Naive thymus-derived CD4-positive, alpha-beta T cell (primary cell): ENCODE results near the gene LRFN3. TPM values are rescaled to one million over a fixed set of nuclear protein-coding genes. Genes with fewer than 3 reads are reported as not detected.

ENCODE experiments used
- ATAC-seq: fragments of 150-1000 bp; cut with Tn5 transposase; 2 replicates; pipeline ENCODE4 v1.10.0; 2021; ENCODE audit warnings: mild to moderate bottlenecking, moderate library complexity
- CTCF ChIA-PET: fragments of 350-600 bp; sonication (Branson Sonifier 250); formaldehyde crosslinking; loops from one replicate; lab custom pipeline; 2021; ENCODE audit warnings: antibody characterized with exemption; lab: Charles Lee
- POLR2A ChIA-PET: fragments of 350-600 bp; sonication (Branson Sonifier 250); formaldehyde crosslinking; loops from one replicate; lab custom pipeline; 2021; ENCODE audit warnings: antibody characterized with exemption, inconsistent platforms; lab: Charles Lee
- DNase-seq, 9 donors: peaks; one replicate each; pipeline versions ENCODE4 v3.0.0 to v3.0.0-alpha.2; 2020 to 2022; ENCODE audit warnings: mixed read lengths in 1 of 9
- H3K27ac ChIP-seq: one replicate; pipeline ENCODE4 v1.7.0; 2013; ENCODE audit warnings: mild to moderate bottlenecking, low read depth, low read length, moderate library complexity
- H3K27me3 ChIP-seq, 2 donors: one replicate each; pipeline ENCODE4 v1.7.0; 2013; ENCODE audit warnings: low read length in 2 of 2, mild to moderate bottlenecking in 2 of 2, moderate library complexity in 2 of 2; ENCODE audit not compliant: control insufficient read depth in 2 of 2, insufficient read depth in 2 of 2
- H3K36me3 ChIP-seq, 3 experiments: 1 replicate in 2 of 3; 2 replicates in 1 of 3; pipeline ENCODE4 v1.7.0; 2013; ENCODE audit warnings: low read length in 3 of 3, mild to moderate bottlenecking in 3 of 3, moderate library complexity in 1 of 3; ENCODE audit not compliant: insufficient read depth in 3 of 3, control insufficient read depth in 2 of 3
- H3K4me1 ChIP-seq, 2 donors: one replicate each; pipeline ENCODE4 v1.7.0; 2013; ENCODE audit warnings: low read length in 2 of 2, mild to moderate bottlenecking in 2 of 2, moderate library complexity in 1 of 2; ENCODE audit not compliant: control insufficient read depth in 2 of 2, insufficient read depth in 2 of 2
- H3K4me3 ChIP-seq: 2 replicates; pipeline ENCODE4 v1.7.0; 2013; ENCODE audit warnings: mild to moderate bottlenecking, low read length
- H3K9me3 ChIP-seq, 3 experiments: 1 replicate in 2 of 3; 2 replicates in 1 of 3; pipeline ENCODE4 v1.7.0; 2013; ENCODE audit warnings: low read length in 3 of 3; ENCODE audit not compliant: control insufficient read depth in 2 of 3
- H3K27ac Mint-ChIP-seq, 9 donors: one replicate each; pipeline ENCODE4 v1.8.0; 2020 to 2022; ENCODE audit warnings: mixed read lengths in 9 of 9, mild to moderate bottlenecking in 8 of 9, moderate library complexity in 5 of 9, inconsistent platforms in 2 of 9
- H3K27me3 Mint-ChIP-seq, 5 donors: one replicate each; pipeline ENCODE4 v1.8.0; 2021 to 2022; ENCODE audit warnings: mixed read lengths in 5 of 5, mild to moderate bottlenecking in 1 of 5
- H3K36me3 Mint-ChIP-seq, 5 donors: one replicate each; pipeline ENCODE4 v1.8.0; 2020 to 2022; ENCODE audit warnings: mixed read lengths in 5 of 5, mild to moderate bottlenecking in 3 of 5, inconsistent platforms in 1 of 5
- H3K4me1 Mint-ChIP-seq, 7 donors: one replicate each; pipeline ENCODE4 v1.8.0; 2020 to 2022; ENCODE audit warnings: mixed read lengths in 7 of 7, mild to moderate bottlenecking in 3 of 7, inconsistent platforms in 1 of 7
- H3K4me3 Mint-ChIP-seq, 10 donors: one replicate each; pipeline ENCODE4 v1.8.0; 2020 to 2022; ENCODE audit warnings: mild to moderate bottlenecking in 10 of 10, mixed read lengths in 10 of 10, moderate library complexity in 6 of 10, inconsistent platforms in 2 of 10
- H3K9me3 Mint-ChIP-seq, 11 donors: one replicate each; pipeline ENCODE4 v1.8.0; 2020 to 2022; ENCODE audit warnings: mixed read lengths in 11 of 11, mild to moderate bottlenecking in 4 of 11, inconsistent platforms in 1 of 11, moderate library complexity in 1 of 11
- intact Hi-C, 2 donors: fragments of 100-400 bp; cut with micrococcal nuclease; formaldehyde crosslinking; loops; one replicate each; pipeline ENCODE4 v1.15.1; 2023
- polyA plus RNA-seq, 2 donors: library from polyadenylated mRNA; unstranded; fragments of 300-500 nt; fragmentation: Illumina TruSeq; gene quantifications; one replicate each; pipeline ENCODE4 v1.2.3, GENCODE V29; 2021
- total RNA-seq, 6 experiments: library from RNA in 5 of 6; stranded (reverse) in 5 of 6; gene quantifications; 1 replicate in 5 of 6; 2 replicates in 1 of 6; pipeline ENCODE4 v1.2.3 and lab custom pipeline; 2021 to 2026

Gene LRFN3
- total and polyA plus RNA-seq, 7 experiments from 2014 or later = 1.2 to 14.9 (median 8.8) TPM

DNA sequence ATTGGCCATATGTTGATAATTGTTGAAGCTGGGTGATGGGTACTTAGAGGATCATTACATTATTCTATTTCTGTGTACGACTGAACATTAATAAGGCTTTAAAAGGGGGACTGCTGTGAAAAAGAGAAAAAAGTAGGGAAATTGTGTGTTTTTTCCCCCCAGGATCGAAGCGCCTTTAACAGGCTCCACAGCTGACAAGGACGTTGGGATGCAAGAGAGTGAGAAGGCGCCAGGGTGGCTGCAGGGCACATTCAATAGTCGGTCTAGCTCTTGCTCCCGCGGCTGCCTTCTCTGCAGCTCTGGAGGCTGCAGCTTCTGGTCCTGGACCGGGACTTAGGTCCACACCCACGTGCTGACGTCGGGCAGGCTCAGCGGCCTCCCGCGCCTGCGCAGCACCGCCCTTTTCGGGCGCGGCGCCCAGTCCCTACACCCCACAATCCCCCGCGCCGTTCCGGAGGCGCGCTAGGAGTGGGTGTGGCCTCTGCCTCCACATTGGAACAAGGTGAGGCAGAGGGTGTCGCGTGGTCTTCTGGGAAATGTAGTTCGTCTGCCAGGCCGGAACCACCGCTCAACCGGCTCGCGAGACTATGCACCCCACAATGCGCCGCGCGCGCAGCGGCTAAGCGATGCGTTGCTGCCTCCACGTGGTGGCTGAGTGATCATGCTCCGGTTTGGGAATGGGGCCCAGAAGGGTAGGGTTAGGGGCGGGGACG is 4.9 kb upstream of the LRFN3 start:
- intact Hi-C loops = loop anchor here (1.0 to 2.0 kb wide), 17 partner anchors 28 to 386 kb away; partner anchors contain the start of genes ARHGAP33 (in 2 of the 2), LIN37 (in 2 of the 2), PSENEN (in 2 of the 2) and THAP8 (in 2 of the 2)
- H3K36me3 Mint-ChIP-seq = peaks cover 0 to 10% (median 4%) of the 10 kb centered on the region in 5 donors
- ATAC-seq = peak; percentile 98

GRCh38 chr19:35931874-35932202 is 4.3 kb upstream of the LRFN3 start:
- Mint-ChIP-seq H3K27ac (peak overlapping the region in 8 of 9 donors; percentile 41 to 98 (median 88)), H3K4me3 (peak overlapping the region in 7 of 10 donors; percentile 26 to 89 (median 78)), H3K27me3 (no peaks in the 10 kb centered on the region), H3K4me1 (peaks cover 29 to 58% (median 44%) of the 10 kb centered on the region in 7 donors), H3K9me3 (peaks cover 0 to 2% (median 0%) of the 10 kb centered on the region in 11 donors), H3K36me3 (peaks cover 0 to 7% (median under 1%) of the 10 kb centered on the region in 5 donors)
- ChIA-PET POLR2A (interaction anchor here (0.8 to 4.4 kb wide), 15 partner anchors 20 to 227 kb away, joined by 3 to 49 read pairs (median 6); partner anchors contain the start of genes NFKBID, PSENEN and U2AF1L4), CTCF (interaction anchor here (0.9 to 2.9 kb wide), 8 partner anchors 28 to 239 kb away, joined by 3 to 52 read pairs (median 4); partner anchors contain the start of gene NFKBID)
- DNase-seq (no peak), ATAC-seq (no peak)
- Histone ChIP-seq H3K4me3 (no peak overlapping the region), H3K36me3 (no peaks in the 10 kb centered on the region), H3K4me1 (peaks cover 36 to 47% of the 10 kb centered on the region in 2 donors), H3K27me3 (no peaks in the 10 kb centered on the region), H3K9me3 (no peaks in the 10 kb centered on the region), H3K27ac (peak overlapping the region; percentile 44)
- intact Hi-C loops = loop anchor here (1.0 to 2.0 kb wide), 17 partner anchors 29 to 387 kb away; partner anchors contain the start of genes ARHGAP33 (in 2 of the 2), LIN37 (in 2 of the 2), PSENEN (in 2 of the 2) and THAP8 (in 2 of the 2)

More for the DNA sequence above, 4.9 kb upstream of the LRFN3 start:
- DNase-seq = peak; percentile 96 to 100 (median 100)
- Mint-ChIP-seq H3K9me3 (peaks cover 0 to 4% (median 2%) of the 10 kb centered on the region in 11 donors), H3K27me3 (no peaks in the 10 kb centered on the region), H3K4me1 (peaks cover 33 to 63% (median 49%) of the 10 kb centered on the region in 7 donors), H3K4me3 (peak overlapping the region; percentile 61 to 94 (median 83)), H3K27ac (peak overlapping the region; percentile 51 to 98 (median 90))
- ChIA-PET CTCF (interaction anchor here (0.6 to 2.9 kb wide), 13 partner anchors 12 to 238 kb away, joined by 3 to 52 read pairs (median 3); partner anchors contain the start of gene NFKBID), POLR2A (interaction anchor here (0.7 to 4.4 kb wide), 16 partner anchors 18 to 226 kb away, joined by 3 to 49 read pairs (median 5); partner anchors contain the start of genes KIRREL2, NFKBID, PSENEN and U2AF1L4)
- Histone ChIP-seq H3K36me3 (no peaks in the 10 kb centered on the region), H3K27me3 (no peaks in the 10 kb centered on the region), H3K27ac (peak overlapping the region; percentile 73), H3K4me1 (peaks cover 32 to 44% of the 10 kb centered on the region in 2 donors), H3K4me3 (peak overlapping the region; percentile 59), H3K9me3 (no peaks in the 10 kb centered on the region)

GRCh38 chr19:35932291-35932936 is 3.8 kb upstream of the LRFN3 start:
- Histone ChIP-seq H3K4me3 (no peak overlapping the region), H3K36me3 (no peaks in the 10 kb centered on the region), H3K27me3 (no peaks in the 10 kb centered on the region), H3K4me1 (peaks cover 41 to 52% of the 10 kb centered on the region in 2 donors), H3K27ac (peak overlapping the region; percentile 44), H3K9me3 (no peaks in the 10 kb centered on the region)
- no peaks in the 10 kb centered on the region for H3K27me3 Mint-ChIP-seq
- H3K4me3 Mint-ChIP-seq = no peak overlapping the region
- POLR2A ChIA-PET = interaction anchor here (0.8 to 4.4 kb wide), 10 partner anchors 19 to 218 kb away, joined by 3 to 49 read pairs (median 8); partner anchors contain the start of gene NFKBID
- intact Hi-C loops = no loop called here
- DNase-seq = no peak
- CTCF ChIA-PET = interaction anchor here (0.9 to 2.9 kb wide), 5 partner anchors 32 to 239 kb away, joined by 3 to 52 read pairs (median 3); partner anchors contain the start of gene NFKBID
- peaks cover 26 to 57% (median 44%) of the 10 kb centered on the region in 7 donors for H3K4me1 Mint-ChIP-seq
- no peak for ATAC-seq
- peak overlapping the region in 3 of 9 donors; percentile 88 to 98 (median 90) for H3K27ac Mint-ChIP-seq
- H3K36me3 Mint-ChIP-seq = peaks cover 0 to 5% (median 0%) of the 10 kb centered on the region in 5 donors
- H3K9me3 Mint-ChIP-seq = peaks cover 0 to under 1% (median 0%) of the 10 kb centered on the region in 11 donors

GRCh38 chr19:35936738-35937268 is 629 bp downstream of the LRFN3 start:
- Mint-ChIP-seq H3K27ac (peak overlapping the region in 7 of 9 donors; percentile 23 to 79 (median 65)), H3K9me3 (no peaks in the 10 kb centered on the region), H3K4me3 (peak overlapping the region; percentile 77 to 98 (median 87)), H3K4me1 (peaks cover 18 to 50% (median 40%) of the 10 kb centered on the region in 7 donors), H3K27me3 (no peaks in the 10 kb centered on the region), H3K36me3 (peaks cover 0 to 9% (median 6%) of the 10 kb centered on the region in 5 donors)
- ChIA-PET CTCF (interaction anchor here (1.5 kb wide), 1 partner anchor 55 kb away, joined by 7 read pairs; no protein-coding TSS in a partner anchor), POLR2A (interaction anchor here (1.2 to 2.1 kb wide), 4 partner anchors 15 to 77 kb away, joined by 3 to 7 read pairs (median 4); partner anchors contain the start of gene ALKBH6)
- Histone ChIP-seq H3K4me3 (peak overlapping the region; percentile 60), H3K27me3 (no peaks in the 10 kb centered on the region), H3K9me3 (no peaks in the 10 kb centered on the region), H3K4me1 (peaks cover 24 to 37% of the 10 kb centered on the region in 2 donors), H3K36me3 (peaks cover 0 to 23% (median 0%) of the 10 kb centered on the region in 3 experiments), H3K27ac (peak overlapping the region; percentile 71)
- intact Hi-C loops = no loop called here
- ATAC-seq (no peak), DNase-seq (no peak)

DNA sequence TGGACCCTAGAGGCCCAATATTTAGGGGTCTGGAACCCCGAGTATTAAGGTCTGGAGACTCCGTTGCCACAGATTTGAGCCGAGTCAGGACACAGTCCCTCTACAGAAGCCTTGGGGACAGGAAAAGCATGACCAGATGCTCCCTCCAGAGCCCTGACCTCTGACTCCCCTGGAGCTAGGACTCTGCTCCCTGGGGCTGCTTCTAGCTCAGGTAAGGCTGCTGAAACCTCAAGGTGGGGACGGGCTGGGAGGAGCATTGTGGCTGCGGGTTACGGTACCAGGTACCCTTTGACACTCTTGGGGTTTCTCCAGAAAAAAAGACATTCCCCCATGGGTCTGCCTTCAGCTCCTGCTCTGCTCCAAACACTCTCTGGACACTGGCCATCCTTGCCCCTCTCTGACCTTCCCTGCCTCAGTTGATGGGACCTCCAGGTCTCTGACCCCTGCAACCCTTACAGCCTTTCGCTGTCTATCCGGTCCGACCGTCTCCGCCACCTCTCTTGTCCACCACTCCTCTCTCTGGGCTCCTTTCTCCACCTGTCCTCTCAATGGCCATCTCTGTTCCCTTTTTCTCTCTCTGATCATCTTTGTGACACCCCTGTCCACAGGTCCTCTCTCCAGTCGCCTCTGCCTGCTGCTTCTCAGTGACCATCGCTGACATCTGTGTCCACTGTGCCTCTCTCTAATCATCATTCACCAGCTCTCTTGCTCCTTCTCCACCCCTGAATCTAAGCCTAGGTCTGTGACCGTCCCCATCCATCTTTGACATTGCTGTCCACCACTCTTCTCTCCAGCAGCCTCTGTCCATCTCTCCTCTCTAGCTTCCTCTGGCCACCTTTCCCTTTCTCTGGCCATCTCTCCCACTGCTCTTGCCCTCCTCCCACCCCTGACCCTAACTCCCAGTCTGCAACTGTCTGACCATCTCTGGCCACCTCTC is 1.4 kb downstream of the LRFN3 start:
- H3K4me1 ChIP-seq = peaks cover 19 to 37% of the 10 kb centered on the region in 2 donors
- peak overlapping the region; percentile 60 for H3K4me3 ChIP-seq
- Mint-ChIP-seq H3K4me3 (peak overlapping the region; percentile 77 to 98 (median 87)), H3K36me3 (peaks cover 0 to 9% (median 6%) of the 10 kb centered on the region in 5 donors), H3K9me3 (no peaks in the 10 kb centered on the region), H3K27ac (peak overlapping the region in 8 of 9 donors; percentile 53 to 91 (median 79)), H3K27me3 (no peaks in the 10 kb centered on the region), H3K4me1 (peaks cover 18 to 44% (median 37%) of the 10 kb centered on the region in 7 donors)
- H3K27me3 ChIP-seq = no peaks in the 10 kb centered on the region
- ChIA-PET CTCF (interaction anchor here (0.7 to 1.5 kb wide), 2 partner anchors 56 to 191 kb away, joined by 7 read pairs; no protein-coding TSS in a partner anchor), POLR2A (interaction anchor here (1.2 to 2.1 kb wide), 4 partner anchors 14 to 76 kb away, joined by 3 to 7 read pairs (median 4); partner anchors contain the start of gene ALKBH6)
- DNase-seq (no peak), ATAC-seq (peak; percentile 40)
- H3K36me3 ChIP-seq = peaks cover 0 to 28% (median 0%) of the 10 kb centered on the region in 3 experiments
- no peaks in the 10 kb centered on the region for H3K9me3 ChIP-seq
- intact Hi-C loops = no loop called here
- H3K27ac ChIP-seq = peak overlapping the region; percentile 71
